NAMALWA (cell line): ENCODE measurements around the gene PPP3CA.
A peak's percentile ranks its signal among the peaks of the same experiment; 100 is the strongest.

ENCODE experiments used
- DNase-seq: peaks from one replicate; pipeline ENCODE4 v3.0.0-alpha.2; 2015; ENCODE audit warnings: low spot score

PPP3CA gene

DNA sequence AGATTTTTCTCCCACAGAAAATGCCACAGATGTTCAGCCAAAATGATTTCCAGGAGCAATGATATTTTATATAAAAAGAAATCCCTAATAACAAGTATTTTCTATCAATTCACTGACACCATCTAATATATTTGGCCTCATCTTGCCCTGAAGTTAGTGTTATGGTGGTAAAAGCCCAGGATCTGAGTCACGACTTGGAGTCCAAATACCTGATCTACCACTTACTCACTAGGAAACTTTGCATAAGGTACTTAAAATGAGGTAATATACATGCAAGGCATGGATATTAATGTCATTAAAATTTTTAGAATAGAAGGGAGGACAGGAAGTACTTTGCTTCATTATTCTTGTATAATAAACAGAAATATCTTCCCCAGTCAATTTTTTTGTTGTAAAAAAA lies 16.3 kb downstream of the PPP3CA start:
- DNase-seq, result no peak

DNA sequence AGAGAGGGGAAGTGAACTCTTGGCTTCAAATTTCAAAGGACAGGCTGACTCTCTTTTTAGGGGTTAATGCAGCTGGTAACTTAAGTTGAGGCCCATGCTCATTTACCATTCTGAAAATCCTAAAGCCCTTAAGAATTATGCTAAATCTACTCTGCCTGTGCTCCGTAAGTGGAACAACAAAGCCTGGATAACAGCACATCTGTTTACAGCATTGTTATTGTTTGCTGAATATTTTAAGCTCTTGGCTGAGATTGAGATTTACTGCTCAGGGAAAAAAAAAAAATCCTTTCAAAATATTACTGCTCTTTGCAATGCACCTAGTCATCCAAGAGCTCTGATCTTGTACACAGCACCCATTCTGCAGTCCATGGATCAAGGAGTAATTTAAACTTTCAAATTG lies 17.7 kb downstream of the PPP3CA start:
- no peak for DNase-seq

DNA sequence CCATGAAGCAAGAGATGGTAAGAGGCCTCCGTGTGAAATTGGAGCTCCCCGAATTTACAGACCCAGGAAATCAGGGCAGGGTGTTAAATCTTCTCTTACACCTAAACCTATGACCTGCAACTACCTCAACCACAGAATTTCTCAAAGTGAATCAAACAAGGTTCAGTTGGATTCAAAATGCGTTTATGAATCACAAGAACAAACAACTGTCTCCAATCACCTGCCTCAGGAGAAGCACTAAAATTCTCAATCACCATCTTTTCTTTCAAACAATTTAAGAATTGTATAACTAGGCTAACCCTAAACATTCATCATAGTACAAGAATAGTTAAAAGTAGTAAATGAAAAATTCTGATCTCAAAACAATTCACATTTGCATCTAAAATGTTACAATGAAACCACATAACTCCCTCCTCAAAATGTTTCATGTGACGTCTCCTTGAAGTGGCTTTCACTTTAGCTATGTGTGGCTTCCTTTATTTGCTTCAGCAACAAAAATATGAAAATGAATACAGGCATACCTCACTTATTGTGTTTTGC lies 19.2 kb downstream of the PPP3CA start:
- peak; percentile 25 for DNase-seq

DNA sequence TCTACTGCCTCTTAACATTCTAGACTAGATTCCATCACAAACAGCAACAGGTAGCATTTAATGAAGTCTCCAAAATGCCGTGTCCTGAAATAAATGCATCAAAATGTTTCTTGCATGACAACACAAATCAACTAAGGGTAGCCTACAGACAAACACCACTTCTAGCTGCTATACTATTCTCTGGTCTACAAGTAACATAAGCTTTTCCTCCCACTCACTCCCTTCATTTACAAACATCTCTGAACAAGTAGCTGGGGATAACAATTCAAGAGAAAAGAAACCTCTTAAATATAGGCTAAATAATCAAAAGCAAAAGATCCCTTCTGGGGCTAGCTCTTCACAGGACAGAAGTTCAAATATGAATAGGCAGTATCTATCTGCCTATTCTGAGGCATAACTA lies 20.8 kb downstream of the PPP3CA start:
- DNase-seq, result no peak

DNA sequence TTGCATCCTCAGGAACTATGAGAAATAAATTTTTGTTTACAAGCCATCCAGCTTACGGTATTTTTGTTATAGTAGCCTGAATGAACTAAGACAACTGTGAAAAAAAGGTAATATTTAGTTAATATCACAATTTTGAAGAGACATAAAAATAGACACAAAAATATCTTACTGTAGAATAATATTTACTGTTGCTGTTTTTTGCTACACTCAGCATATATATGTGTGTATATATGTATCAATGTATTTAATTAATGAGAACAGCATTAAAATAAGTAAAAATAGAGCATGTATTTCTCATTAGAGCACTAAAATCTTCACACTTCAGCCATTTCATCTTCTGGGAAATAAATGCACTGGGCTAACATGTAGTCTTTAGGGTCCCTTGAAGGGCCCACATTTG lies 24.6 kb downstream of the PPP3CA start:
- no peak for DNase-seq

DNA sequence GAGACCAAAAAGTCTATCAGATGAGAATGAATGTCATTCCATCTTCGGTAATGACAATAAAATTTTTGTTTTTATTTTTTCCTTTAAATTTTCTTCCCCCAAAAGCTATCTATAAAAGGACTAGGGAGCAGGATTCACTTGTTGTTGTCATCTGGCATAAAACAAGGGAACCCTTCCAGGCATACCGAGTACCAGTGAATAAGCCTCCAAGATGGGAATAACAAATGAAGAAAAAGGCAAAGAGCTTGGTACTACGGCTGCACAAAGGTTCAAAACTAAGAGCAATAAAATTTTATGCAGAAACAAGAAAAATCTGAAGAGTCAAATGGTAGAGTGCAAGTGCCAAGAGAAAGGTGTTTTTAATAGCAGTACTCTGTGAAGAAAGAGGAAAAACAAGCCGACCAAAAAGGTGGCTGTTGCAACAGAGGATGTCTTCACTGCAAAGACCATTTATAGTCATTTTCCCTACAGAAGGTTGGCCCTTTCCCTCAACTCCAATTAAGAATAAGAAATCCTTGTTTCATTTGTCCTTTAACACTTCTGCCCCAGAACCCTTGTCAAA lies 25.8 kb downstream of the PPP3CA start:
- no peak for DNase-seq

DNA sequence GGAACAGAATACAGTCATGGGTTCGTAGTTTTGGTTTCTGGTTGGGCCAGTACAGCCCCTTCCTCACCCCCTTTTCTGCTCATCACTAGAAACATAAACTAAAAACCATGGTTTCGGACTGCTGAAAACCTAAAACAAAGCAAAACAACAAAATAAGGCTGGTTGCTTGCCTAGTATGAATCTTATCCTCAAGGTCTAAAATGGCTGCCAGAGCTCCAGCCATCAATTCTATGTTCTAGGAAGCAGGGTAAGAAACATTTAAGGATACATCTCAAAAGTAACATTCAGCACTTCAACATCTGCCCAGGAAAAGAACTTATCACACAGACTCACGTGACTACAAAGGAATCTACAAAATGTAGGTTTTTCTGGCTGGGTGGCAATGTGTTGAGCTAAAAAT lies 31.5 kb downstream of the PPP3CA start:
- no peak for DNase-seq

DNA sequence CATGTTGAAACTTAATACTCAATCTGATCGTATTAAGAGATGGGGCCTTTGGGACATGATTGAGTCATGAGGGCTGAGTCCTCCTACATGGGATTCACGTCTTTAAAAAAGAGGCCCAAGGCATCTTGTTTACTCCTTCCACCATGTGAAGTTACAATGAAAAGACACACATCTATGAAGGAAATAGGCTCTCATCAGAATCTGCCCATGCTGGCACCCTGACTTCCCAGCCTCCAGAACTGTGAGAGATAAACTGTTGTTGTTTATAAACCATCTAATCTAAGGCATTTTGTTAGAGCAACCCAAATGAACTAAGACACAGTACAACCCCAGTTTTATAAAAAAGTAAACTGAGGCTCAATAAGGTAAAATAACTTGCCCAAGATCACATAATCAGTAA lies 32.3 kb downstream of the PPP3CA start:
- no peak for DNase-seq

DNA sequence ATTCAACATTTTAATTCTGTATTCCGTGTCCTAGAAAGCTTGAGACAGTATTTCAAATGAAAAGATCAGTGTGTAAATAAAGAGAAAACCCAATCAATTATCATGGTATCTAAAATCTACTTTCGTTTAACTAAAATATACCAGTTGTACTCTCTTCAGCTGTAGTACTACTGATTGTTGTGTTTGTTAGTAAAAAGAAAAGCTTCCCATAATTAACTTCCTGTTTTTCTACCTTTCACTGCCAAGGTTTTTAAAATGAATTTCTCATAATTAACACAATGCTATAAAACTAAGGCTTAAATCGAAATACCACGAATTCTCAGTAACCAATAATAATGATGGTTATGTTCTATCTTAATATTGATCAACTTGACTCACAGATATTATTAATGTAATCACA lies 37.4 kb downstream of the PPP3CA start:
- no peak for DNase-seq

DNA sequence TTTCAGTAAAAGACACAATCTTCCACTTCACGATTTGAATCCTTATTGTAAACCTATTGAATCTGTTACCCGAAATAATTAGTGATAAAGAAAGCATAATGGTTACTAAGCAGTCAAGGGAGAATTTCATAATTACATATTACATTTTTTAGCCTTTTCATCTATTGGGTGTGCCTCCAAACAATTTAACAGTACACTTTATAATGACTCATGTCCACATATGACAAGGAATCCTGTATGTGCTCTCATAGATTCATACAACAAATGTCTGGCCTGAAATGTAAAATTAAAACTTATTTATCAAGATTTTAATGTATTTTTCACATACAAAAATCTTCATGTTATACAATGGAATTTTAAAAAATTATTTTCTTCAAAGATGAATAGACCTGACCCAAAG lies 39.4 kb downstream of the PPP3CA start:
- no peak for DNase-seq

DNA sequence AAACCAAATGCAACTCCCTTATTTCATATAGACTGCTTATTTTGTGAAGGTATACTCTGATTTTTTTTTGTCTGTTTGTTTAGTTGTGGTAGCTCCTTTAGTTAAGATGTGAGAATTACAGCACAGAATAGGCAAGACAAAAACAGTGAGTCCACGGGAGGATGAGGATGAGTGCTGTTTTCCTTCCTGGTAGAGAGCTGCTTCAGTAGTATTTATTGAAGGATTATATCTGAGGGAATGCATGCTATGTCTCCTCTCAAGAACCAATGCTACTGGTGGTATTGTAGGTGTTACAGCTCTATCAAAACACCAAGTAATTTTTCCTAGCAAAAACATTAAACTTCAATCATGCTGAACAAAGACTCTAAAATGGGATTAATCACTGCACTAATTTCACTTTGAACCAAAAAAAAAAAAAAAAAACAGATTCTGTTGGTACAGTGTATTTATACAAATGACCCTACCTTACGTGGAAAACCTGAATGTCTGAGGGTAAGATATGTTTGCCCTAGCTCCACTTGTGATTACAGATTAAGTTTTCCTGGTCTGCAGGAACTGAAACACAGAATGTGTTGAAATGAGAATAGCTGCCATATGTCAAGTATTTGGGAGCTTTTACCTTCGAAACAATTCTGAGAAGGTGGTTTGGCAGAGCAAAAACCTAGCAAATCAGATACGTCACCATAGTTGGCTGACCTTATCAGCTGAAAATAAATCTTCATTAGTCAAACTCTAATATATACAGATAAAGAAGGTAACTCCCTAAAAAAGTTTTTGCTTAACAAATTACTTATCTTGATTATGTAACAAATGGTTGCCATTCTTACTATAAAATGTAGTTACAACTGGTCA lies 40.3 kb downstream of the PPP3CA start:
- no peak for DNase-seq

DNA sequence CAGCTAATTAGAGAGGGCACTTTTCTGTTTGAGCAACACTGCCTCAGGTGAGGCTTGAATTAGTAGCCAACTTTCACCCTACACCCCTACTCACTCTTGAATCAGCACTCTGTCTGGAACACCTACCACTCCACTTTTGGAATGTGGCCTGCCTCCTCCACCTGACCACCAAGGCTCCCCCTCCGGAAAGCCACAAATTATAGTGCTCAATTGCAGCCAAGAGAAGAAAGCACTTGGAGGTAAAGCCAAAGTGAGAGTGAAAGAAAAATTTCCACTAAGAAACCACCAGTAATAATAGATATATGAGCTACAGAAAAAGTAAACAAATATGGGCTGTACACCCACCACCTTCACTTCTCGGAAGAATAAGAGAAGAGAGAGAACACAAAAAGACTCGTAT lies 41.1 kb downstream of the PPP3CA start:
- DNase-seq, result no peak

DNA sequence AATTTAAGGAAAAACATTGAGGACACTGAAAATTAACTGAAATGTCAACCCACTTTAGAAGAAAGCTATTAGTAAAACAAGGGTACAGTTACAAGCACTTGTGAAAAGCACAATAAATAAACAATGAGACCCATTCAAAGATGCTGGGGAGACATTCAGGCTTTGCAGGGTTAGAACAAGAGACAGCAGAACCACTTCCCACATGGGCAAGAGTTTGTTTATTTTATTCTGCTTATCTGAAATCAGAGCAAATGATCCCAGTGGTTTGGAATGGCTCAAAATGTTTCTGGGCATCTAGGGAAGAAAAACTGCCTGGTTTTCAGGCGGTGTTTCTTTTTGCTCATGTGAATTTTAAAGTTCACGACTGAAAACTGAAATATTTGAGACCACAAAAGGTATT lies 42.4 kb downstream of the PPP3CA start:
- DNase-seq, result no peak

DNA sequence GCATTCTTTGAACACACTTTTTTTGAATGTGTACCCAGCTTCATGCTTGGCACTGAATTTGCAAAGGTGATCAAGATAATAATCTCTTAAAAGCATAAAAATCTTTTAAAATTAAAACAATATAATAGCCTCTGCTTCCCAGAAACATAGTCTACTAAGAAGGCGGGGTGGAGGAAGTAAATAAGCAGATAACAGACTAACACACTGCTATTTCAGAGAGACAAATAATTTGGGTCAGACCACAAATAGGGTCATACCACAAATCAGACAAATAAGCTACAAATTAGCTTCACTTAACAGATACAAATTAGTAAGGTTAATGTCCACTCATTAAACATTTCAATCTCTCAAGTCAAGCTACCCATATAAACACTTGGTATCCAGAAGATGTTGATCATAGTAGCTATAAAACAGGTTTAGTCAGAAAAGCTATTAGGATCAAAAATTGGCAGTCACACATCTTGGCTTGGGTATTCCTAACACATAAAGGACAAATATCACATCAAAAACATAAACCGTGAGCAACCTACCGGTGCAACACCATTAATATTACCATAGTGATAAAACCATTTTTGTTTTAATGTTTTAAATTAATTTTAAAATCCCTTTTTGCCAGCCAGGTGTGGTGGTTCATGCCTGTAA lies 47.3 kb downstream of the PPP3CA start:
- DNase-seq, result no peak

DNA sequence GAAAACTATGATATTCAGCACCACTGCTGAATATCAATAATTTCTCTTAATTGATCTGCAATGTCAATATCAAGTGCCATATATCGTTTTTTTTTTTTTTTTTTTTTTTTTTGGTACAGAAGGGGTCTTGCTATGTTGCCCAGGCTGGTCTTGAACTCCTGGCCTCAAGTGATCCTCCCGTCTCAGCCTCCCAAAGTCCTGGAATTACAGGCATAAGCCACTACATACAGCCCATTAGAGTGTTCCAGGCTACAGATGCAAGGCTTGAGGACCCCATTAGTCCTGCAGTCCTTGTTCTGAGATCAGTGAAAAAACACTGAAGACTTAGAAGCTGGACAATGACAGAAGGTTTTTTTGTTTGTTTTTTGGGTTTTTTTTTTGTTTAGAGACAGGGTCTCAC lies 48.3 kb downstream of the PPP3CA start:
- no peak for DNase-seq

DNA sequence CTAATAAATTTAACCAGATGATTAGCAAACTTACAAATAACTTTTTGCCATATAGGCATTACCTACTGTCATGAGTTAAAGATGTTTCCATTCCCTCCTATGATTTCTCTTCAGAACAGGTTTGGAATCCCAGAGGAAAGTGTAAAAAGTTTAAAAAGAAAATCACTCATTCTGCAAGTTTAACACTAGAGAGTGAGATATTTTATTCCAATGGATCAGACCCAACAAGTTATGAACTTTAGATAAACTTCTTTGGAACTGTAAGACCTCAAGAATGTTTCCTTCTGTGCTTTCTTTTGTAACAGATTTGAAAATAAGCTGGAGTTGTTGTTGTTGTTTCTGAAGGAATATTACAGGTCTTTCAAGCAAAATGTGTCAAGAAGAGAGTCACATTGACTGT lies 51.6 kb downstream of the PPP3CA start:
- no peak for DNase-seq

DNA sequence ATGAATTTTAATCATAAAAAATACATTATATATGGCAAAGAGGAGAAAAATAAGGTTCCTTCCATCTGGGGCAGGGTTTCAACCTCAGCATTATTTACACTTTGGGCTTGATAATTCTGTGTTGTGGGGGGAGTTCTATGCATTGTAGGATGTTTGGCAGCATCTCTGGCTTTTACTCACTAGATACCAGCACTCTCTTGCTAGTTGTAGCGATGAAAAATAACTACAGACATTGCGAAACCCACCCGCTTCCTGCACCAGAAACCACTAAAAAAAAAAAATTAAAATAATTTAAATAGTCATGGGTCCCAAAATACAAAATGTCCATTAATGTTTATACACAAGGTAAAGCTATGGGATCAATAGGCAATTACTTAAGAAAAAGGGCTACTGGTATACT lies 52.7 kb downstream of the PPP3CA start:
- DNase-seq, result no peak

DNA sequence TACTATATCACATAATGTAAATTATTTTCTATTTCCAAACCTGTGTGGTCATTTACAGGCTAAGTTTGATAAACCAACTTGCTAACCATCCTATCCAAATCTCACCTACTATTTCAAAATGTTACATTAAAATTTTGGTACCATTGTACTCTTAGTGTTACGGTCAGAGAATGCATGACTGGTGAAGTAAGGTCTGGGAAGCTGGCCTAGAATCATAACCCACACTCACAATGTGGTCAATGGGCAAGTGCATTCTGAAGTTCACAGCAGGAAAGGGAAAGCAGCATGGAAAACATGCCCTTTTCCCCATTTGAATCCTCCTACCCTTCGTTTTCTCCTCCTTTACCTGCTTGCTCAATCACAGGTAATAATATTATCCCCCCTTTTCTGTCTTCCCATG lies 54.4 kb downstream of the PPP3CA start:
- no peak for DNase-seq

DNA sequence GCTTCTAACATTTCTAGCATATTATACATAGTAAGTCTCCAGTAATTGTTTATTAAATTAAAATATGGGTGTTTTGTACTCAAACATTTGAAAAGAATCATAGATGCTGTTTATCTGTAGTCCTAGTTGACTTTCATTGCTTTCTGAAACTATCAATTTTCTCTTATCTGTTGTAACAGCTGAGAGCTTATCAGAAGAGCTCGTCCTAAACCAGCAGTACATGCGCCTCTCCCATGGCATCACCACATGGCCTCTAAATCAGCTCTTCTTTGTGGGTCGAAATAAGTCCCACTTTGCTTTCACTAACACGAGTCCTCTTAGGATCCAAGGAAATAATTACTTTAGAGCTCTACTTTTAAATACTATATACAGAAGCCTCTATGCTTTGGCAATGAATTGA lies 55.1 kb downstream of the PPP3CA start:
- DNase-seq, result no peak

DNA sequence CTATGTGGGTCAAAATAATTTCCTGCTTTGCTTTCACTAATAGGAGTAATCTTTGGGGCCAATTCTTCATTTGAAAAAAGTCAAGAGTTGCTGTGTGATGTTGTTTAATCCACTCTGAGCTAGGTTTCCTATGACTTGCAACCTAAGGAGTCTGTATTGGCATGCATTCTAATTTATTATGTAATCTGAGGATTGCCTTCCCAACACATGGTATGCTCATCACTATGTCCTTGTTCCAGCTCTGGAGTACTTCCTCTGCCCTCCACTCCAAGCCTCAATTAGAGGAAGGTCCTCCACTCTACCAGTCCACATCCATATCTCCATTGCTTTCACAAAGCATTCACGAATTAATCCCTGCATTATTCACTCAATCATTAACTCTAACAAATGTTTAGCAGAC lies 56.1 kb downstream of the PPP3CA start:
- no peak for DNase-seq

DNA sequence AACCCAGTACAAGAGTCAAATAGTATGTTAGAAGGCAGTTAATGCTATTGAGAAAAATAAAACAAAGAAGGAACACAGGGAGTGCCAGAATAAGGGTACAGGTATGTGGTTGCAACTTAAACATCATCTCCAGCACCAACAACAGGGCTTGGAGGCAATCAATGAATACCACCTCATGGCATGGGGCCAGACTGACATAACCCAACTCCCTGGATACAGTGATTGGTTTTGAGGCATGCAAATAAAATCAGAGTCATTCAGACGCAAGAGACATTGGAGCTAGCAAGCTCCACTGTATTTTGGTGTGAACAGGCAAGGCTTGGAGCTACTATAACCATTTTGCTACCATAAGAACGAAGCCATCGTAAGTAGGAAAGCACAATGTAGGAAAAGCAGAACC lies 56.7 kb downstream of the PPP3CA start:
- no peak for DNase-seq

DNA sequence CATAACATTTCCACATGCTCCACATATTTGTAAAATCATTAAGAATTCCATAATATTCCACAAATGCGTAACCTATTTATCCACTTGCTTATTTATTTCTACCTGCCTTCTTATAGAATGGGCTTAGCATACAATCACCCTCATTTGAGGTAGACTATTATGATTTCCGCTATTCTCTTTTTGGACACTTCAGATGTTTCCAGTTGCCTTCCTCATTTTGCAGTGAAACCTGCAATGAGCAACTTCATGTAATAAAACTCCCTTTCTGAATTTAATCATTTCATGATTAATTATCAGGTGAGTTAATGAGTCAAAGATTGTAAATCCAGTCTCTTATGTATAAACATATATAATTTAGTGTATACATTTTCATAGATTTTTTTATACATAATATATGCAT lies 58.0 kb downstream of the PPP3CA start:
- no peak for DNase-seq
